ENCODE data around the gene CRBN. TPM values are rescaled to one million over a fixed set of nuclear protein-coding genes. Genes with fewer than 3 reads are reported as not detected.
A peak's percentile ranks its signal among the peaks of the same experiment; 100 is the strongest.

CRBN gene
- total RNA-seq, 1 experiment from 2014 or later: 53.8 TPM

GRCh38 chr3:3200632-3201212 is 21.2 kb upstream of the CRBN start:
- Histone ChIP-seq H3K79me2 (ENCODE audit: low read length) (no peaks in the 10 kb centered on the region), H4K20me1 (ENCODE audit: insufficient read depth, low read depth, low read length) (no peaks in the 10 kb centered on the region), H3K4me1 (ENCODE audit: low read length) (no peaks in the 10 kb centered on the region), H3K9me3 (ENCODE audit: low read length) (no peaks in the 10 kb centered on the region), H3K4me3 (ENCODE audit: low read length) (no peak overlapping the region), H2AFZ (ENCODE audit: low read length) (no peak overlapping the region), H3K9ac (ENCODE audit: low read length) (no peak overlapping the region), H3K9me2 (replicated peaks; ENCODE audit: insufficient read depth, low read length) (no peaks in the 10 kb centered on the region), H3K4me2 (ENCODE audit: low read depth, low read length, poor library complexity, severe bottlenecking) (no peak overlapping the region), H3K27me3 (ENCODE audit: low read length) (no peaks in the 10 kb centered on the region), H3K36me3 (ENCODE audit: insufficient read depth, low read length) (no peaks in the 10 kb centered on the region), H3K27ac (ENCODE audit: low read length) (no peak overlapping the region)
- peak; percentile 83 for DNase-seq

DNA sequence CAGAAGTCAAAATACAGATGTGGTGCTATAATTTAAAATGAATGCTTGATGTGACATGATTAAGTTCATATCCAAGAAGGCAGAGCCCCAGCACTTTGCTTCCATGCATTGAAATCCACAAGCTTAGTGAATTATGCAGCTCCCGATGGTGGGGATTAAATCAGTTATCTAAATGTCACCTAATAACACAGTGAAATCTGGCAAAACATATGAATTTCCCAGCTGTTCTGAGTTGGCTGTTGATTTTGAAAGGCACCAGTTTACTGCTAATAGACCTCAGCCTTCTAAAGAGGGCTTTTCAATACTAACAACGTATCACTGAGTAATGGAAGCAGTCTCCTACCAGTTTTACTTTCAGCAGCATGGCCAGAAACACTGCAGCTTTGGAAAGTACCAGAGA is 19.8 kb upstream of the CRBN start:
- H3K4me1 ChIP-seq (ENCODE audit: low read length): no peaks in the 10 kb centered on the region
- no peaks in the 10 kb centered on the region for H3K9me2 ChIP-seq (replicated peaks; ENCODE audit: insufficient read depth, low read length)
- DNase-seq: no peak
- H2AFZ ChIP-seq (ENCODE audit: low read length): no peak overlapping the region
- H3K79me2 ChIP-seq (ENCODE audit: low read length): no peaks in the 10 kb centered on the region
- H3K27me3 ChIP-seq (ENCODE audit: low read length): no peaks in the 10 kb centered on the region
- no peak overlapping the region for H3K4me3 ChIP-seq (ENCODE audit: low read length)
- no peaks in the 10 kb centered on the region for H4K20me1 ChIP-seq (ENCODE audit: insufficient read depth, low read depth, low read length)
- no peaks in the 10 kb centered on the region for H3K36me3 ChIP-seq (ENCODE audit: insufficient read depth, low read length)
- no peak overlapping the region for H3K27ac ChIP-seq (ENCODE audit: low read length)
- no peaks in the 10 kb centered on the region for H3K9me3 ChIP-seq (ENCODE audit: low read length)
- H3K4me2 ChIP-seq (ENCODE audit: low read depth, low read length, poor library complexity, severe bottlenecking): no peak overlapping the region
- no peak overlapping the region for H3K9ac ChIP-seq (ENCODE audit: low read length)

- no peak overlapping the region for H3K4me2 ChIP-seq (ENCODE audit: low read depth, low read length, poor library complexity, severe bottlenecking)
- H3K4me3 ChIP-seq (ENCODE audit: low read length): no peak overlapping the region
- peak; percentile 59 for DNase-seq
- no peaks in the 10 kb centered on the region for H3K9me2 ChIP-seq (replicated peaks; ENCODE audit: insufficient read depth, low read length)
- no peaks in the 10 kb centered on the region for H3K9me3 ChIP-seq (ENCODE audit: low read length)
- H3K36me3 ChIP-seq (ENCODE audit: insufficient read depth, low read length): no peaks in the 10 kb centered on the region
- H3K79me2 ChIP-seq (ENCODE audit: low read length): no peaks in the 10 kb centered on the region
- H3K4me1 ChIP-seq (ENCODE audit: low read length): no peaks in the 10 kb centered on the region
- H3K27ac ChIP-seq (ENCODE audit: low read length): no peak overlapping the region
- no peak overlapping the region for H3K9ac ChIP-seq (ENCODE audit: low read length)
- no peak overlapping the region for H2AFZ ChIP-seq (ENCODE audit: low read length)
- no peaks in the 10 kb centered on the region for H4K20me1 ChIP-seq (ENCODE audit: insufficient read depth, low read depth, low read length)
- no peaks in the 10 kb centered on the region for H3K27me3 ChIP-seq (ENCODE audit: low read length)
These were observed 16.8 kb upstream of the CRBN start for GRCh38 chr3:3196148-3196861.

DNA sequence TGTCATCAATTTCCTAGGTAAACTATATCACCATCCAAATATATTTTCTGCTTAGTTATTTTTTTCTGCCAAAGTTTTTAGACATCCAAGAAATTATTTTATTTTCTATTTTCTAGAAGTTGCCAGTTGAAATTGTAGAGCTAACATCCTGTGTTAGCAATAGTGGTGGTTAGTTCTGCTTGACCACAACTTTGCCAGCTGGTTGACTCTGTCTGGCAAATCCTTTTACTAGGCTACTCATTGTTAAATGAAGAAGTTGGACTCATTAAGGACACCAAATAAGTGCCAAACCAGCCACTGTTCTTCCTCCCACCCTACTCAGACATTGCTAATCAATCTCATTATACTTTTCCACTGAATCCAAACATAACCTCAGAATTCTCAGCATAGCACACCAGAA is 15.4 kb upstream of the CRBN start:
- H3K27ac ChIP-seq (ENCODE audit: low read length): no peak overlapping the region
- H2AFZ ChIP-seq (ENCODE audit: low read length): no peak overlapping the region
- H3K4me1 ChIP-seq (ENCODE audit: low read length): no peaks in the 10 kb centered on the region
- no peaks in the 10 kb centered on the region for H3K27me3 ChIP-seq (ENCODE audit: low read length)
- H3K9me2 ChIP-seq (replicated peaks; ENCODE audit: insufficient read depth, low read length): no peaks in the 10 kb centered on the region
- no peaks in the 10 kb centered on the region for H3K36me3 ChIP-seq (ENCODE audit: insufficient read depth, low read length)
- no peak overlapping the region for H3K4me3 ChIP-seq (ENCODE audit: low read length)
- H4K20me1 ChIP-seq (ENCODE audit: insufficient read depth, low read depth, low read length): no peaks in the 10 kb centered on the region
- H3K4me2 ChIP-seq (ENCODE audit: low read depth, low read length, poor library complexity, severe bottlenecking): no peak overlapping the region
- H3K9ac ChIP-seq (ENCODE audit: low read length): no peak overlapping the region
- no peaks in the 10 kb centered on the region for H3K79me2 ChIP-seq (ENCODE audit: low read length)
- H3K9me3 ChIP-seq (ENCODE audit: low read length): no peaks in the 10 kb centered on the region
- DNase-seq: no peak

DNA sequence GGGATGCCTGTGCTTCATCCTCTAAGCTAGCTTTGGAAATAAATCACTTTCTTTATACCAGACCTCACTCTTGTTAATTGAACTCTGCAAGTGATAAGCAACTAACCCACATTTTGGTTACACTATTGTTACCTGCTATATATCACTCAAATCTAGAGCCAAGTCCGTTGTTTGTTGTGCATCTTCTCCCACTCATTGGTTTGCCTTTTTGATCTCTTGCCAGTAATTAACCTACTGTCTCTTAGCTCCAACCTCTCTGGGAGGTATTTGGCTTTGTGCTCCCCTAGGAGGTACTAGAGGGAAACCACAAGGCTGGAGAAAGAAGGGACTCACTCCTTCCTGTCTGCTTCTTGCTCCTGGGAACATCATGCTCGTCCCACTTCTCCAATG is 12.8 kb upstream of the CRBN start:
- no peak overlapping the region for H3K4me2 ChIP-seq (ENCODE audit: low read depth, low read length, poor library complexity, severe bottlenecking)
- no peaks in the 10 kb centered on the region for H3K36me3 ChIP-seq (ENCODE audit: insufficient read depth, low read length)
- no peaks in the 10 kb centered on the region for H3K9me3 ChIP-seq (ENCODE audit: low read length)
- H3K9ac ChIP-seq (ENCODE audit: low read length): no peak overlapping the region
- no peaks in the 10 kb centered on the region for H3K9me2 ChIP-seq (replicated peaks; ENCODE audit: insufficient read depth, low read length)
- no peaks in the 10 kb centered on the region for H3K4me1 ChIP-seq (ENCODE audit: low read length)
- DNase-seq: no peak
- H2AFZ ChIP-seq (ENCODE audit: low read length): no peak overlapping the region
- H3K27ac ChIP-seq (ENCODE audit: low read length): no peak overlapping the region
- no peaks in the 10 kb centered on the region for H4K20me1 ChIP-seq (ENCODE audit: insufficient read depth, low read depth, low read length)
- no peaks in the 10 kb centered on the region for H3K27me3 ChIP-seq (ENCODE audit: low read length)
- H3K4me3 ChIP-seq (ENCODE audit: low read length): no peak overlapping the region
- H3K79me2 ChIP-seq (ENCODE audit: low read length): no peaks in the 10 kb centered on the region

DNA sequence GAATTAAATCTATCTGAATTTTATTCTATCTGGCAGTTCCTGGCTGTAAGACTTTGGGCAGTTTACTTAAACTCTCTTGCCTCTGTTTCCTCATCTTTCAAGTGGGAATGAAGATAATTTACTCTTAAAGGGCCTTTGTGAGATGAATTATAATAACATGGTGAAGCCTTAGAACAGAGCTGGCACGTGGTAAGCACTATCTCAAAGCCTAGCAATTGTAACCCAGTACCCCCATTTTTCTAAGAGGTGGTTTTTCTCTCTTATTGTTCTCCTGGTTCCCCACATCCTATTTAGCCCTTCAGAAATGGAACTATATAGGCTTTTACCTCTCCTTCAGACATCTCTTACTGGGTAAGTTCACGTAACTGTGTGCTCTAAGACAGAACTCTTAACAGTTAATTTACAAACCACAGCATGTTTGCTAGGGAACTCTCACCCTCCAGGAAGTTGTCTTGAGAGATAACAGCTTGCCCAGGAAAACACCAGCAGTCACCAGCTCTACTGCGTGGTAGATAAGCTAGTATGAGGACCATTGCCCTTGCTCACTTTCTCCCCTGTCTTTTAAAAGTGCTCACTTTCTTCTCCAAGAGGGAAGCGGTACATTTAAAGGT is 12.3 kb upstream of the CRBN start:
- Histone ChIP-seq H3K4me1 (ENCODE audit: low read length) (no peaks in the 10 kb centered on the region), H3K4me3 (ENCODE audit: low read length) (no peak overlapping the region), H2AFZ (ENCODE audit: low read length) (no peak overlapping the region)

DNA sequence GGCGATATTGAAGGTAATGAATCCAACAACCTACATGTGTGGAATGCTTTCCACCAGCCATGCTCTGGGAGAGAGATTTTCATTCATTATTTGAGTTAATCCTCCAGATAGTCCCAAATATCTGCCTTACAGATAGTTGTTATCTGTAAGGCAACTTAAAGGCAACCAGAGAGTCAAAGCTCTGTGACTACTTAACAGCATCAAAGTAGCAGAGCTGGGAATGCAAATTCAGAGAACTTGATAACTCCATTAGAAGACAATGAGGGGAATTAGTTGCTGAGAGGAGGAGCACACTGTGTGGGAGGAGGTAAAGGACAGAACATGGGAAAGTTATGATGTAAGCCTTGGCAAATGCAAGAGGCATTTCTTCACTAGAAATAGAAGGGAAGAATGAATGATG is 10.5 kb upstream of the CRBN start:
- DNase-seq: no peak
- Histone ChIP-seq H3K9ac (ENCODE audit: low read length) (no peak overlapping the region), H3K27ac (ENCODE audit: low read length) (no peak overlapping the region), H3K36me3 (ENCODE audit: insufficient read depth, low read length) (no peaks in the 10 kb centered on the region), H3K27me3 (ENCODE audit: low read length) (no peaks in the 10 kb centered on the region), H3K9me3 (ENCODE audit: low read length) (no peaks in the 10 kb centered on the region), H4K20me1 (ENCODE audit: insufficient read depth, low read depth, low read length) (no peaks in the 10 kb centered on the region), H2AFZ (ENCODE audit: low read length) (no peak overlapping the region), H3K4me2 (ENCODE audit: low read depth, low read length, poor library complexity, severe bottlenecking) (no peak overlapping the region), H3K4me1 (ENCODE audit: low read length) (no peaks in the 10 kb centered on the region), H3K79me2 (ENCODE audit: low read length) (no peaks in the 10 kb centered on the region), H3K4me3 (ENCODE audit: low read length) (no peak overlapping the region), H3K9me2 (replicated peaks; ENCODE audit: insufficient read depth, low read length) (no peaks in the 10 kb centered on the region)

More for the DNA sequence above, 12.3 kb upstream of the CRBN start:
- Histone ChIP-seq H3K27ac (ENCODE audit: low read length) (no peak overlapping the region), H3K27me3 (ENCODE audit: low read length) (no peaks in the 10 kb centered on the region), H3K9me3 (ENCODE audit: low read length) (no peaks in the 10 kb centered on the region), H4K20me1 (ENCODE audit: insufficient read depth, low read depth, low read length) (no peaks in the 10 kb centered on the region), H3K36me3 (ENCODE audit: insufficient read depth, low read length) (no peaks in the 10 kb centered on the region), H3K79me2 (ENCODE audit: low read length) (no peaks in the 10 kb centered on the region), H3K9ac (ENCODE audit: low read length) (no peak overlapping the region), H3K4me2 (ENCODE audit: low read depth, low read length, poor library complexity, severe bottlenecking) (no peak overlapping the region), H3K9me2 (replicated peaks; ENCODE audit: insufficient read depth, low read length) (no peaks in the 10 kb centered on the region)
- DNase-seq: no peak

DNA sequence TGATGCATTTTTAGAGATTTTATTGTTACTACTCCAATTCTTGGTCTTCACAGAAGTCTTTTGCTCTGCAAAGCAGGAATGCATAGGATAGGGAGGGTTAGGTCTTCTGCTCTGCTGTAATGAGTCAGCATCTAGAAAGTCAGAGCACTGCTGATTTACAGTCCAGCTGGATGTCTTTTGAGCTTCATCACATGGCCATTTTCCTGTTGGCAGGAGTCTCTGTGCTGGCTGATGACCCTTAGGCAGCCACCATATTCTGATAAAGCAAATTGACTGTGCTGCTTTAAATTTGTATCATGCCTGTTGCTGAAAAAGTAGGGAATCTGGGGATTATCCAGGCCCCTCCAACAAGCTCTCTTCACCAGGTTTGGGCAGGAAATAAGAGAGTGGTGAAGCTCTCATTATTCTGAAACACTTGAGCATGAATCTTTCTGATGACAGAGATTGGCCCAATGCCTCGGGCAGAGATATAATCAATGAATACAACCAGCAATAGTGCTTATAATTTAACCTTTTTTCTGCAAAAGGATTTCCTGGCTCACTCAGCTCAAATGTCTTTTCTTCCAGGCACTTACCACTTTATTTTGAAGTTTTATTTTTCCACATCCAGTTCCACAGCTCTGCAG is 9.7 kb upstream of the CRBN start:
- DNase-seq: no peak
- Histone ChIP-seq H2AFZ (ENCODE audit: low read length) (no peak overlapping the region), H3K27me3 (ENCODE audit: low read length) (no peaks in the 10 kb centered on the region), H3K9me2 (replicated peaks; ENCODE audit: insufficient read depth, low read length) (no peaks in the 10 kb centered on the region), H3K4me1 (ENCODE audit: low read length) (no peaks in the 10 kb centered on the region), H3K27ac (ENCODE audit: low read length) (no peak overlapping the region), H4K20me1 (ENCODE audit: insufficient read depth, low read depth, low read length) (no peaks in the 10 kb centered on the region), H3K9ac (ENCODE audit: low read length) (no peak overlapping the region), H3K79me2 (ENCODE audit: low read length) (no peaks in the 10 kb centered on the region), H3K4me2 (ENCODE audit: low read depth, low read length, poor library complexity, severe bottlenecking) (no peak overlapping the region), H3K9me3 (ENCODE audit: low read length) (no peaks in the 10 kb centered on the region), H3K36me3 (ENCODE audit: insufficient read depth, low read length) (no peaks in the 10 kb centered on the region), H3K4me3 (ENCODE audit: low read length) (no peak overlapping the region)

Measured in Karpas-422 (cell line).